ENCODE measurements around the gene CREB5.

GRCh38 chr7:28685242-28685643 lies 272.9 kb downstream of the CREB5 start:
- no peak for TF ChIP-seq LRRFIP1 (CRISPR knock-in tag; conservative IDR thresholded peaks at IDR 0.05)
- no peak for TF ChIP-seq FOXK2 (IDR thresholded peaks at IDR 0.05)
- TF ChIP-seq CTCF (CRISPR knock-in tag; IDR thresholded peaks at IDR 0.05): no peak
- no peak for TF ChIP-seq ZNF782 (CRISPR knock-in tag; IDR thresholded peaks at IDR 0.05; ENCODE audit: borderline replicate concordance)
- no peak for TF ChIP-seq ZNF639 (CRISPR knock-in tag; conservative IDR thresholded peaks at IDR 0.05)
- TF ChIP-seq PCBP1 (IDR thresholded peaks at IDR 0.05; ENCODE audit: borderline replicate concordance, low read depth, low read length): no peak
- TF ChIP-seq MLXIP (CRISPR knock-in tag; IDR thresholded peaks at IDR 0.05; ENCODE audit: borderline replicate concordance): no peak
- TF ChIP-seq MED13 (CRISPR knock-in tag; IDR thresholded peaks at IDR 0.05): no peak
- TF ChIP-seq BRCA1 (CRISPR knock-in tag; IDR thresholded peaks at IDR 0.05): no peak
- no peak for TF ChIP-seq PITX1 (CRISPR knock-in tag; IDR thresholded peaks at IDR 0.05)
- no peak for TF ChIP-seq JUNB (CRISPR knock-in tag; IDR thresholded peaks at IDR 0.05; ENCODE audit: borderline replicate concordance)
- no peak for TF ChIP-seq ZNF557 (CRISPR knock-in tag; IDR thresholded peaks at IDR 0.05)
